ENCODE results near the gene CCNJ. TPM values are rescaled to one million over a fixed set of nuclear protein-coding genes. Genes with fewer than 3 reads are reported as not detected.
"Not testable (repeated sequence)": the region's sequence is repeated elsewhere in the genome, so short reads cannot be mapped to it uniquely, and the experiment has no call there.

The CCNJ gene
- total RNA-seq, 1 donor from 2014 or later = 21.5 TPM

- no peaks in the 10 kb centered on the region for H3K27me3 Mint-ChIP-seq (ENCODE audit: low read depth, unreplicated experiment)
- H3K4me2 ChIP-seq (ENCODE audit: low read length) = no peak overlapping the region
Measured at GRCh38 chr10:96046546-96046945, 3.2 kb downstream of the CCNJ start.

GRCh38 chr10:96047004-96047649, 3.7 kb downstream of the CCNJ start:
- Histone ChIP-seq H3K27me3 (ENCODE audit: insufficient read depth, low read length) (no peaks in the 10 kb centered on the region), H3K9ac (ENCODE audit: low read length) (no peak overlapping the region), H3K4me3 (ENCODE audit: insufficient read depth, low read depth, low read length) (no peak overlapping the region), H3K4me2 (ENCODE audit: low read length) (no peak overlapping the region), H2AFZ (ENCODE audit: low read depth, low read length) (no peak overlapping the region), H3K4me1 (ENCODE audit: insufficient read depth, low read length) (peaks cover 5% of the 10 kb centered on the region), H3K27ac (ENCODE audit: low read depth, low read length) (no peak overlapping the region), H3K79me2 (ENCODE audit: insufficient read depth, low read length) (peaks cover 90% of the 10 kb centered on the region), H3K9me3 (ENCODE audit: insufficient read depth, low read depth, low read length) (no peaks in the 10 kb centered on the region), H4K20me1 (ENCODE audit: insufficient read depth, low read length) (peaks cover 53% of the 10 kb centered on the region), H3K36me3 (ENCODE audit: insufficient read depth, low read length) (peaks cover 21% of the 10 kb centered on the region)
- Mint-ChIP-seq H3K27ac (ENCODE audit: unreplicated experiment) (no peak overlapping the region), H3K4me3 (ENCODE audit: unreplicated experiment) (no peak overlapping the region), H3K9me3 (ENCODE audit: unreplicated experiment) (no peaks in the 10 kb centered on the region), H3K4me1 (ENCODE audit: low read depth, unreplicated experiment) (peaks cover 6% of the 10 kb centered on the region), H3K27me3 (ENCODE audit: low read depth, unreplicated experiment) (no peaks in the 10 kb centered on the region), H3K36me3 (ENCODE audit: low read depth, unreplicated experiment) (peaks cover 2% of the 10 kb centered on the region)
- FAIRE-seq = no peak
- no peak for TF ChIP-seq EZH2 (IDR thresholded peaks at IDR 0.05; ENCODE audit: insufficient read depth, low read length)
- TF ChIP-seq, protein P1, sequence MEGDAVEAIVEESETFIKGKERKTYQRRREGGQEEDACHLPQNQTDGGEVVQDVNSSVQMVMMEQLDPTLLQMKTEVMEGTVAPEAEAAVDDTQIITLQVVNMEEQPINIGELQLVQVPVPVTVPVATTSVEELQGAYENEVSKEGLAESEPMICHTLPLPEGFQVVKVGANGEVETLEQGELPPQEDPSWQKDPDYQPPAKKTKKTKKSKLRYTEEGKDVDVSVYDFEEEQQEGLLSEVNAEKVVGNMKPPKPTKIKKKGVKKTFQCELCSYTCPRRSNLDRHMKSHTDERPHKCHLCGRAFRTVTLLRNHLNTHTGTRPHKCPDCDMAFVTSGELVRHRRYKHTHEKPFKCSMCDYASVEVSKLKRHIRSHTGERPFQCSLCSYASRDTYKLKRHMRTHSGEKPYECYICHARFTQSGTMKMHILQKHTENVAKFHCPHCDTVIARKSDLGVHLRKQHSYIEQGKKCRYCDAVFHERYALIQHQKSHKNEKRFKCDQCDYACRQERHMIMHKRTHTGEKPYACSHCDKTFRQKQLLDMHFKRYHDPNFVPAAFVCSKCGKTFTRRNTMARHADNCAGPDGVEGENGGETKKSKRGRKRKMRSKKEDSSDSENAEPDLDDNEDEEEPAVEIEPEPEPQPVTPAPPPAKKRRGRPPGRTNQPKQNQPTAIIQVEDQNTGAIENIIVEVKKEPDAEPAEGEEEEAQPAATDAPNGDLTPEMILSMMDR (IDR thresholded peaks at IDR 0.05; ENCODE audit: insufficient read depth, low read depth, low read length) = no peak
- DNase-seq (ENCODE audit: low read depth) = no peak

More at GRCh38 chr10:96046546-96046945, 3.2 kb downstream of the CCNJ start:
- no peak for TF ChIP-seq EZH2 (IDR thresholded peaks at IDR 0.05; ENCODE audit: insufficient read depth, low read length)
- TF ChIP-seq, protein P1 (IDR thresholded peaks at IDR 0.05; ENCODE audit: insufficient read depth, low read depth, low read length) = no peak
- Mint-ChIP-seq H3K9me3 (ENCODE audit: unreplicated experiment) (no peaks in the 10 kb centered on the region), H3K4me1 (ENCODE audit: low read depth, unreplicated experiment) (peaks cover 3% of the 10 kb centered on the region), H3K27ac (ENCODE audit: unreplicated experiment) (no peak overlapping the region), H3K36me3 (ENCODE audit: low read depth, unreplicated experiment) (peaks cover 2% of the 10 kb centered on the region), H3K4me3 (ENCODE audit: unreplicated experiment) (no peak overlapping the region)
- Histone ChIP-seq H3K4me1 (ENCODE audit: insufficient read depth, low read length) (peaks cover 5% of the 10 kb centered on the region), H3K9me3 (ENCODE audit: insufficient read depth, low read depth, low read length) (no peaks in the 10 kb centered on the region), H3K36me3 (ENCODE audit: insufficient read depth, low read length) (peaks cover 16% of the 10 kb centered on the region), H3K4me3 (ENCODE audit: insufficient read depth, low read depth, low read length) (no peak overlapping the region), H3K79me2 (ENCODE audit: insufficient read depth, low read length) (peaks cover 84% of the 10 kb centered on the region), H3K27me3 (ENCODE audit: insufficient read depth, low read length) (no peaks in the 10 kb centered on the region), H3K27ac (ENCODE audit: low read depth, low read length) (no peak overlapping the region), H2AFZ (ENCODE audit: low read depth, low read length) (no peak overlapping the region), H3K9ac (ENCODE audit: low read length) (no peak overlapping the region), H4K20me1 (ENCODE audit: insufficient read depth, low read length) (peaks cover 49% of the 10 kb centered on the region)
- FAIRE-seq = no peak
- DNase-seq (ENCODE audit: low read depth) = no peak

DNA sequence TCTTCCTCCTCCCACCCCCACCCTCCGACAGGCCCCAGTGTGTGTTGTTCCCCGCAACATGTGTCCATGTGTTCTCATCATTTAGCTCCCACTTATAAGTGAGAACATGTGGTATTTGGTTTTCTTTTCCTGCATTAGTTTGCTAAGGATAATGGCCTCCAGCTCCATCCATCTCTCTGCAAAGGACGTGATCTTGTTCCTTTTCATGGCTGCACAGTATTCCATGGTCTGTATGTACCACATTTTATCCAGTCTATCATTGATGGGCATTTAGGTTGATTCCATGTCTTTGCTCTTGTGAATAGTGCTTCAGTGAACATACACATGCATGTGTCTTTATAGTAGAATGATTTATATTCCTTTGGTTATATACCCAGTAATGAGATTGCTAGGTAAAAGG, 4.5 kb downstream of the CCNJ start:
- H3K36me3 ChIP-seq (ENCODE audit: insufficient read depth, low read length) = peaks cover 23% of the 10 kb centered on the region
- not testable (repeated sequence) for H3K9ac ChIP-seq (ENCODE audit: low read length); H3K4me2 ChIP-seq (ENCODE audit: low read length); H3K36me3 Mint-ChIP-seq (ENCODE audit: low read depth, unreplicated experiment); FAIRE-seq; H3K9me3 Mint-ChIP-seq (ENCODE audit: unreplicated experiment); DNase-seq (ENCODE audit: low read depth); H3K27ac ChIP-seq (ENCODE audit: low read depth, low read length); H3K27ac Mint-ChIP-seq (ENCODE audit: unreplicated experiment); H3K4me3 Mint-ChIP-seq (ENCODE audit: unreplicated experiment); H3K27me3 ChIP-seq (ENCODE audit: insufficient read depth, low read length); H3K4me1 Mint-ChIP-seq (ENCODE audit: low read depth, unreplicated experiment); H3K4me1 ChIP-seq (ENCODE audit: insufficient read depth, low read length); H2AFZ ChIP-seq (ENCODE audit: low read depth, low read length); H3K4me3 ChIP-seq (ENCODE audit: insufficient read depth, low read depth, low read length); H3K9me3 ChIP-seq (ENCODE audit: insufficient read depth, low read depth, low read length); H3K27me3 Mint-ChIP-seq (ENCODE audit: low read depth, unreplicated experiment)
- peaks cover 57% of the 10 kb centered on the region for H4K20me1 ChIP-seq (ENCODE audit: insufficient read depth, low read length)
- H3K79me2 ChIP-seq (ENCODE audit: insufficient read depth, low read length) = peaks cover 97% of the 10 kb centered on the region
